ENCODE measurements around the gene IQSEC1. TPM values are rescaled to one million over a fixed set of nuclear protein-coding genes. Genes with fewer than 3 reads are reported as not detected.

The IQSEC1 gene
- total RNA-seq, 2 experiments from 2014 or later = 59.5 to 64.6 TPM

DNA sequence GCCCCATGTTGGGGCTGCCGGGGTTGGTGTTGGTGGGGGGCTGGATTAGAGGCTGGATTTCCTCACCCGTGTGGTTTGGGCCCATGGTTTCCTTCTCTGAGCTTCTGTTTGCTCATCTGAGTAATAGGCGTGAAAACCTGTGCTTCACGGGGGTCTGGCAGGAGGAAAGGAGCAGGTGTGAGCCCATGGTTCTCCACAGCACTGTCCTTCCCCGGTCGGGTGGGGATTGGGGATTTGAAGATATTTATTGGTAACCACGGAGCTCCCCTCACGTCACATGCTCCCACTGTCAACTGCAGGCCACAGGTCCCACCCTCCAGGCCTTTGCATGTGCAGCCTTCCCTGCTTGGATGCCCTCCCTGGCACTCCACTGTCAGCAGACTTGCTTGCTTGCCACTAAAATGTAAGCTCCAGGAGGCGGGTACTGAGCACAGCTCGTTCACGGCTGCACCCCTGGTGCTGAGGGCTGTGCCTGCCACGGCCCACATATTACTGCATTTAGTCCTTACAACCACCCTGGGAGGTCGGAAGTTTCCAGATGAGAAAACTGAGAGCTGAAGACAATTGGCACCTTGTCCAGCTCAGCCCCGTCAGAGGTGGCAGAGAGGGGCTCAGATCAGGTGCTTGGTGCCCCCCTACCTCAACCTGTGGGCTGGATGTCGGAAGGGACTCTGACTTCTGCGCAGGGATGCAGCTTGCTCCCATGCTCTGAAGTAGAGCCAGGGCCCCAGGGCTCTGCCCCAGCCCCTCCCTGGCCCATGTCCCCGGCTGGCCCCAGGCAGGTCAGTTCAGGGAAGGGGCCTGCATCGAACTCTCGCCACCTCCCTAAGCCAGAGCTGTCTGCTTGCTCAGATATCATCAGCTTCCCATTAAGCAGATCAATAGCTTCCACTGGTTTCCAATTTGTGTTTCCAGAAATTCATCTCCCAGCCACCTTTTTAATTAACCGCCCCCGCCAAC lies 29.4 kb upstream of the IQSEC1 start:
- Mint-ChIP-seq H3K4me3 (no peak overlapping the region), H3K36me3 (no peaks in the 10 kb centered on the region), H3K9me3 (no peaks in the 10 kb centered on the region), H3K27ac (no peak overlapping the region), H3K27me3 (no peaks in the 10 kb centered on the region), H3K4me1 (peaks cover 8% of the 10 kb centered on the region)
- POLR2A ChIA-PET = no interaction called here
- DNase-seq (no peak), ATAC-seq (ENCODE audit: low read depth) (no peak)

GRCh38 chr3:13099707-13100106 lies 26.5 kb upstream of the IQSEC1 start:
- Mint-ChIP-seq H3K27ac (no peak overlapping the region), H3K27me3 (peaks cover 13% of the 10 kb centered on the region), H3K9me3 (no peaks in the 10 kb centered on the region), H3K36me3 (no peaks in the 10 kb centered on the region), H3K4me1 (peaks cover 8% of the 10 kb centered on the region), H3K4me3 (no peak overlapping the region)
- DNase-seq (no peak), ATAC-seq (ENCODE audit: low read depth) (no peak)
- POLR2A ChIA-PET = no interaction called here

DNA sequence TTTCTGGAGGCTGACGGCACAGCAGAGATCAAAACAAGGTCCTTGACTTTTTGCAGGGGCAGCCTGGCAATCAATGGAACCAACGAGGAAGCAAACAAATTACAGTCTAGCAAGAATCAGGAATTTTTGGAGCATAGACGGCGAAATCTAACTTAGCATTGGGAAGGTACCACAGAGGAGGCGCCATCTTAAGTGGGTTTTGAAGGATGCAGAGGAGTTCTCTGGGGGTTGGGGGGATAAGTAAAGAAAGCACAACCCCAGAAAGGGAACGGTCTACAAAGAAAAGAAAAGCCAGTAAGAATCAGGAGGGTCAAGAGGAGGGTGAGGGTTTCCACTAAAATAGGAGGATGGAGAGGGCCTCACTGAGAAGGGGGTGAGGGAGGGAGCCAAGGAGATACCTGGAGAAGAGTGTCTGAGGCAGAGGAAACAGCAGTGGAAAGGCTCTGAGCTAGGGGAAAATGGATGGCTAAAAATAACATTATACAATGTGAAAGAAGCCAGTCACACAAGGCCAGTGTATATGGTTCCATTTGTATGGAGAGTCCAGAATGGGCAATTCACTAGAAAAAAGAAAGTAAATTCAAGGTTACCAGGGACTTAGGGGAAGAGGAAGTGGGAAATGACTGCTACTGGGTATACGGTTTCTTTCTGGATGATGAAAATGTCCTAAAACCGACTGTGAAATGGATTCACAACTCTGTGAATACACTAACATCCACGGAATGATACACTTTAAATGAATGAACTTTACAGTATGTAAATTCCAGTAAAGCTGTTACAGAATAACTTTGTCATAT lies 25.2 kb upstream of the IQSEC1 start:
- DNase-seq (no peak), ATAC-seq (ENCODE audit: low read depth) (no peak)
- no peaks in the 10 kb centered on the region for H3K9me3 Mint-ChIP-seq
- H3K4me3 Mint-ChIP-seq = no peak overlapping the region
- peaks cover 11% of the 10 kb centered on the region for H3K4me1 Mint-ChIP-seq
- H3K27me3 Mint-ChIP-seq = peaks cover 18% of the 10 kb centered on the region
- POLR2A ChIA-PET = no interaction called here
- no peaks in the 10 kb centered on the region for H3K36me3 Mint-ChIP-seq
- no peak overlapping the region for H3K27ac Mint-ChIP-seq

- no peak overlapping the region for H3K27ac Mint-ChIP-seq
- H3K4me3 Mint-ChIP-seq = no peak overlapping the region
- ATAC-seq (ENCODE audit: low read depth) (no peak), DNase-seq (no peak)
- H3K4me1 Mint-ChIP-seq = peaks cover 19% of the 10 kb centered on the region
- no peaks in the 10 kb centered on the region for H3K9me3 Mint-ChIP-seq
- no peaks in the 10 kb centered on the region for H3K36me3 Mint-ChIP-seq
- peaks cover 19% of the 10 kb centered on the region for H3K27me3 Mint-ChIP-seq
- POLR2A ChIA-PET = no interaction called here
Measured at GRCh38 chr3:13096356-13096755, 23.1 kb upstream of the IQSEC1 start.

- no peaks in the 10 kb centered on the region for H3K36me3 Mint-ChIP-seq
- peaks cover 19% of the 10 kb centered on the region for H3K27me3 Mint-ChIP-seq
- no peak for ATAC-seq (ENCODE audit: low read depth)
Measured at GRCh38 chr3:13095408-13095937, 22.2 kb upstream of the IQSEC1 start.

DNA sequence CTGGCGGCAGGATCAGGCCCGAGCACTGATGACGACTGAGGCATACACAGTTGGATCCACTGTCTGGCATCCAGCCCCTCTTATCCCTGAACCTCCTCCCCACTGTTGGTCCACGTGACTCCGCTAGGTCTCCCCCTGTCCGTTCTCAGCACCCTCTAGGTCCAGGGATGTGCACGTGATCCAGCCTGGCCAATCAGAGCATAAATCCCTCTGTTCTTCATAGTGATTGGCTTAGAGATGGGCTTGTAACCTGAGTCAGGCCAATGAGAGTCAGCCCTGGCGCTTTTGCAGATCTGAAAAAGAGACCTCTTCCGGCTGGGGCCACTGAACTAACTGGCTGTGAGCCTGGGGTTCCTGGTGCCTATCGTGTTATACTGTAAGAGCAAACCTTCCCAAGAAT lies 20.5 kb upstream of the IQSEC1 start:
- Mint-ChIP-seq H3K36me3 (no peaks in the 10 kb centered on the region), H3K4me3 (no peak overlapping the region), H3K27me3 (peaks cover 19% of the 10 kb centered on the region), H3K9me3 (no peaks in the 10 kb centered on the region), H3K27ac (no peak overlapping the region), H3K4me1 (peaks cover 23% of the 10 kb centered on the region)
- POLR2A ChIA-PET = no interaction called here
- no peak for ATAC-seq (ENCODE audit: low read depth)
- no peak for DNase-seq

More at GRCh38 chr3:13095408-13095937, 22.2 kb upstream of the IQSEC1 start:
- Mint-ChIP-seq H3K4me1 (peaks cover 23% of the 10 kb centered on the region), H3K27ac (no peak overlapping the region), H3K9me3 (no peaks in the 10 kb centered on the region), H3K4me3 (no peak overlapping the region)
- no peak for DNase-seq
- POLR2A ChIA-PET = no interaction called here

GRCh38 chr3:13092621-13093617 lies 19.7 kb upstream of the IQSEC1 start:
- POLR2A ChIA-PET = no interaction called here

DNA sequence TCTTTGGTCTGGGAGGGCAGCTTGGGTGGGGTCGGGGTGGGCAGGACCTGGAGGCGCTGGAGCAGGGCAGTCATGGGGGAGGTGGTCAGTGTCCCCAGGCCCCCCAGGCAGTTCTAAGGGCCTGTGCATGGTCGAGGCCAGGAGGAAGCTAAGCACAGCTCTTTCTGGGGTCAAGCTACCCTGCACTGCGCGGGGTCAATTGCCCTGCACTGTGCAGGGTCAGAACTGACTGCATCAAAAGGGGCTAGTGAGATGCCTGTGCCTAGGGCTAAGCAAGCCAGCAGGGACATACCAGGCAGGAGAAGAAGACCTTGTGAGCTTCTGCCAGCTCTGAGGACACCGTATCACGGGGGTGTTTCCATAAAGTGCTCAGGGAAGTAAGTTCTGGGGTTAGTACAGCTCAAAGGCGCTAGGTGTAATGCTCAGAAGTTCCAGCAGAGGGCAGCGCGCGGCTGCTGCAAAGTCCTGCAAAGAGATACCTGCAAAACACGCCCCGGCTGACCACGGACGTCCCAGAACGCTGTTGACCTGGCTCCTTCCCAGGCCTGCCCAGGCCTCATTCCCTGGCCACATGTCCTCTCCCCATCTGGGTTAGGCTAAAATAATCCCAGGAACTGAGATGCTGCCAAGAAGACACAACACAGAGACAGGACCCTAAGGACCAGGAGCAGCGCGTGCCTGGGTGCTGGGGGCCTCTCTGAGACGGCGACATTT lies 18.8 kb upstream of the IQSEC1 start:
- Mint-ChIP-seq H3K4me1 (peaks cover 19% of the 10 kb centered on the region), H3K36me3 (no peaks in the 10 kb centered on the region), H3K9me3 (no peaks in the 10 kb centered on the region), H3K4me3 (no peak overlapping the region), H3K27ac (peak overlapping the region; percentile 50), H3K27me3 (peaks cover 19% of the 10 kb centered on the region)
- ATAC-seq (ENCODE audit: low read depth) = peak; percentile 85
- POLR2A ChIA-PET = interaction anchor here (0.5 to 0.9 kb wide), 2 partner anchors 191 to 211 kb away, joined by 3 read pairs; no protein-coding TSS in a partner anchor
- DNase-seq = peak; percentile 87

More at GRCh38 chr3:13092621-13093617, 19.7 kb upstream of the IQSEC1 start:
- Mint-ChIP-seq H3K27ac (no peak overlapping the region), H3K4me1 (peaks cover 16% of the 10 kb centered on the region), H3K27me3 (peaks cover 19% of the 10 kb centered on the region), H3K36me3 (no peaks in the 10 kb centered on the region), H3K9me3 (no peaks in the 10 kb centered on the region), H3K4me3 (no peak overlapping the region)
- ATAC-seq (ENCODE audit: low read depth) (no peak), DNase-seq (no peak)

GRCh38 chr3:13088028-13089006 lies 15.1 kb upstream of the IQSEC1 start:
- POLR2A ChIA-PET = no interaction called here
- Mint-ChIP-seq H3K27ac (peak overlapping the region; percentile 12), H3K4me3 (no peak overlapping the region), H3K27me3 (peaks cover 1% of the 10 kb centered on the region), H3K36me3 (no peaks in the 10 kb centered on the region), H3K4me1 (peaks cover 23% of the 10 kb centered on the region), H3K9me3 (no peaks in the 10 kb centered on the region)
- ATAC-seq (ENCODE audit: low read depth) = no peak
- DNase-seq = no peak

- no peaks in the 10 kb centered on the region for H3K36me3 Mint-ChIP-seq
- no peaks in the 10 kb centered on the region for H3K27me3 Mint-ChIP-seq
- H3K9me3 Mint-ChIP-seq = no peaks in the 10 kb centered on the region
- H3K4me3 Mint-ChIP-seq = no peak overlapping the region
- H3K4me1 Mint-ChIP-seq = peaks cover 21% of the 10 kb centered on the region
- POLR2A ChIA-PET = no interaction called here
- ATAC-seq (ENCODE audit: low read depth) (no peak), DNase-seq (no peak)
- peak overlapping the region; percentile 43 for H3K27ac Mint-ChIP-seq
Measured at GRCh38 chr3:13087320-13087990, 14.2 kb upstream of the IQSEC1 start.

GRCh38 chr3:13086531-13086981 lies 13.3 kb upstream of the IQSEC1 start:
- ATAC-seq (ENCODE audit: low read depth) = peak; percentile 34

More at GRCh38 chr3:13086531-13086981, 13.3 kb upstream of the IQSEC1 start:
- Mint-ChIP-seq H3K27me3 (no peaks in the 10 kb centered on the region), H3K27ac (peak overlapping the region; percentile 43), H3K4me1 (peaks cover 17% of the 10 kb centered on the region), H3K36me3 (no peaks in the 10 kb centered on the region), H3K9me3 (no peaks in the 10 kb centered on the region), H3K4me3 (no peak overlapping the region)
- POLR2A ChIA-PET = no interaction called here
- no peak for DNase-seq
